Vagina (tissue), 2 donors: ENCODE data around the gene SUPT6H. TPM values are rescaled to one million over a fixed set of nuclear protein-coding genes. Genes with fewer than 3 reads are reported as not detected.
A peak's percentile ranks its signal among the peaks of the same experiment; 100 is the strongest.

Source experiments
- DNase-seq, 2 donors: peaks; one replicate each; pipeline ENCODE4 v3.0.0-alpha.2; 2017; ENCODE audit errors: extremely low spot score in 2 of 2
- H3K27ac ChIP-seq: fragments of 200-600 bp; sonication (generic); one replicate; pipeline ENCODE4 v1.5.1; 2019
- H3K27me3 ChIP-seq: fragments of 200-600 bp; sonication (generic); one replicate; pipeline ENCODE4 v1.5.1; 2019
- H3K36me3 ChIP-seq, 2 donors: fragments of 200-600 bp; sonication (generic); one replicate each; pipeline ENCODE4 v1.5.1; 2017 to 2019
- H3K4me1 ChIP-seq: fragments of 200-600 bp; sonication (generic); one replicate; pipeline ENCODE4 v1.5.1; 2019
- H3K4me3 ChIP-seq, 2 donors: fragments of 200-600 bp; sonication (generic); 1 replicate in 1 of 2; 2 replicates in 1 of 2; pipeline ENCODE4 v1.5.1; 2016 to 2019
- H3K9me3 ChIP-seq: fragments of 200-600 bp; sonication (generic); one replicate; pipeline ENCODE4 v1.5.1; 2019
- CTCF ChIP-seq, 3 experiments: fragments of 450-650 bp in 2 of 3; fragments of 200-600 bp in 1 of 3; sonication (generic) in 1 of 3; IDR thresholded peaks; one replicate each; pipeline ENCODE4 v1.5.1; 2017 to 2019; ENCODE audit warnings: antibody characterized with exemption in 3 of 3, mild to moderate bottlenecking in 2 of 3, moderate library complexity in 2 of 3
- POLR2A ChIP-seq, 2 donors: fragments of 450-650 bp; IDR thresholded peaks; one replicate each; pipeline ENCODE4 v1.6.1; 2017; ENCODE audit warnings: antibody characterized with exemption in 2 of 2, mild to moderate bottlenecking in 2 of 2, moderate library complexity in 2 of 2
- POLR2AphosphoS5 ChIP-seq, 2 donors: sonication (generic); formaldehyde crosslinking; IDR thresholded peaks; one replicate each; pipeline ENCODE4 v1.9.0; 2017; ENCODE audit warnings: antibody characterized with exemption in 2 of 2, mild to moderate bottlenecking in 2 of 2, low read depth in 1 of 2; ENCODE audit not compliant: insufficient read depth in 1 of 2
- intact Hi-C: fragments of 100-400 bp; cut with DNase I; formaldehyde crosslinking; loops from one replicate; pipeline ENCODE4 v1.15.1; 2023
- total RNA-seq: library from RNA; depleted of rRNA; stranded (reverse); fragments of >200 nt; gene quantifications from one replicate; pipeline ENCODE4 v1.2.3, GENCODE V29; 2016

SUPT6H gene
- total RNA-seq, 1 donor from 2014 or later, result 89.6 TPM

- Histone ChIP-seq H3K9me3 (no peaks in the 10 kb centered on the region), H3K4me1 (peaks cover 34% of the 10 kb centered on the region), H3K4me3 (no peak overlapping the region), H3K27me3 (no peaks in the 10 kb centered on the region), H3K36me3 (peaks cover 5 to 58% of the 10 kb centered on the region in 2 donors), H3K27ac (no peak overlapping the region)
- no peak for DNase-seq
- intact Hi-C loops, result no loop called here
- TF ChIP-seq POLR2AphosphoS5 (IDR thresholded peaks at IDR 0.05; ENCODE audit: insufficient read depth in 1 of 2, low read depth in 1 of 2) (no peak), POLR2A (IDR thresholded peaks at IDR 0.05) (no peak), CTCF (IDR thresholded peaks at IDR 0.05) (no peak)
Observed at GRCh38 chr17:28641579-28641978, 20.4 kb upstream of the SUPT6H start.

GRCh38 chr17:28643983-28644786 is 17.8 kb upstream of the SUPT6H start:
- peaks cover 5 to 45% of the 10 kb centered on the region in 2 donors for H3K36me3 ChIP-seq
- H3K9me3 ChIP-seq, result no peaks in the 10 kb centered on the region
- H3K4me1 ChIP-seq, result peaks cover 41% of the 10 kb centered on the region
- peak in 1 of 2 donors; percentile 90 for DNase-seq
- intact Hi-C loops, result no loop called here
- TF ChIP-seq POLR2AphosphoS5 (IDR thresholded peaks at IDR 0.05; ENCODE audit: insufficient read depth in 1 of 2, low read depth in 1 of 2) (no peak), CTCF (IDR thresholded peaks at IDR 0.05) (peak in 1 of 3 experiments; percentile 34)
- H3K27ac ChIP-seq, result peak overlapping the region; percentile 92
- H3K4me3 ChIP-seq, result peak overlapping the region; percentile 89 to 95
- no peaks in the 10 kb centered on the region for H3K27me3 ChIP-seq

- TF ChIP-seq POLR2A (IDR thresholded peaks at IDR 0.05) (peak; percentile 77 to 84), CTCF (IDR thresholded peaks at IDR 0.05) (peak in 1 of 3 experiments; percentile 23), POLR2AphosphoS5 (IDR thresholded peaks at IDR 0.05; ENCODE audit: insufficient read depth in 1 of 2, low read depth in 1 of 2) (peak; percentile 50 to 98)
- Histone ChIP-seq H3K4me1 (peaks cover 41% of the 10 kb centered on the region), H3K4me3 (peak within 1 kb of the TSS; percentile 89 to 95), H3K36me3 (peaks cover 1 to 37% of the 10 kb centered on the region in 2 donors), H3K27ac (peak within 1 kb of the TSS; percentile 92), H3K9me3 (no peaks in the 10 kb centered on the region), H3K27me3 (no peaks in the 10 kb centered on the region)
- intact Hi-C loops, result no loop called here
- peak in 1 of 2 donors; percentile 95 for DNase-seq
Observed at GRCh38 chr17:28644787-28645575, 17.0 kb upstream of the SUPT6H start, which contains the start of gene BLTP2. TSS of gene BLTP2 (minus strand) at chr17:28645158. CDS start at chr17:28645056, 102 bp downstream.

- no peak for DNase-seq
- TF ChIP-seq POLR2A (IDR thresholded peaks at IDR 0.05), result no peak
- no peak for TF ChIP-seq CTCF (IDR thresholded peaks at IDR 0.05)
- TF ChIP-seq POLR2AphosphoS5 (IDR thresholded peaks at IDR 0.05; ENCODE audit: insufficient read depth in 1 of 2, low read depth in 1 of 2), result no peak
- no peaks in the 10 kb centered on the region for H3K9me3 ChIP-seq
- H3K4me1 ChIP-seq, result peaks cover 41% of the 10 kb centered on the region
- no peaks in the 10 kb centered on the region for H3K27me3 ChIP-seq
- intact Hi-C loops, result no loop called here
- H3K4me3 ChIP-seq, result peak overlapping the region; percentile 89 to 95
- peaks cover 0 to 31% of the 10 kb centered on the region in 2 donors for H3K36me3 ChIP-seq
- H3K27ac ChIP-seq, result peak overlapping the region; percentile 92
Observed at GRCh38 chr17:28645576-28645939, 16.4 kb upstream of the SUPT6H start.
